Mesenchymal stem cell (in vitro differentiated cells and primary cell): ENCODE data around the gene KLK8.

Source experiments
- DNase-seq: peaks from one replicate; pipeline ENCODE4 v3.0.0-alpha.2; 2013
- H2AFZ ChIP-seq: one replicate; pipeline ENCODE4 v1.6.1; 2013; ENCODE audit warnings: low read depth, mild to moderate bottlenecking, control low read depth, inconsistent platforms, low read length, moderate library complexity
- H2AK5ac ChIP-seq: 2 replicates; pipeline ENCODE4 v1.6.1; 2013; ENCODE audit warnings: low read length, moderate library complexity, mild to moderate bottlenecking, inconsistent platforms; ENCODE audit not compliant: severe bottlenecking
- H2BK120ac ChIP-seq: one replicate; pipeline ENCODE4 v1.6.1; 2013; ENCODE audit warnings: low read depth, mild to moderate bottlenecking, inconsistent platforms, low read length, moderate library complexity
- H2BK12ac ChIP-seq, 2 experiments: one replicate each; pipeline ENCODE4 v1.6.1; 2013; ENCODE audit warnings: inconsistent platforms in 2 of 2, low read length in 2 of 2, mild to moderate bottlenecking in 2 of 2, moderate library complexity in 2 of 2, control low read depth in 1 of 2
- H2BK15ac ChIP-seq: one replicate; pipeline ENCODE4 v1.6.1; 2013; ENCODE audit warnings: mild to moderate bottlenecking, low read depth, inconsistent platforms; ENCODE audit not compliant: poor library complexity, severe bottlenecking
- H2BK5ac ChIP-seq: 2 replicates; pipeline ENCODE4 v1.6.1; 2013; ENCODE audit warnings: low read depth, mild to moderate bottlenecking, low read length, control low read depth, inconsistent platforms; ENCODE audit not compliant: poor library complexity, severe bottlenecking
- H3K14ac ChIP-seq, 2 experiments: one replicate each; pipeline ENCODE4 v1.6.1; 2013; ENCODE audit warnings: inconsistent platforms in 2 of 2, low read length in 2 of 2, control low read depth in 1 of 2, mild to moderate bottlenecking in 1 of 2, moderate library complexity in 1 of 2
- H3K18ac ChIP-seq, 2 experiments: one replicate each; pipeline ENCODE4 v1.6.1; 2013; ENCODE audit warnings: inconsistent platforms in 2 of 2, low read length in 2 of 2, control low read depth in 1 of 2, low read depth in 1 of 2, mild to moderate bottlenecking in 1 of 2
- H3K23ac ChIP-seq, 2 experiments: one replicate each; pipeline ENCODE4 v1.6.1; 2013; ENCODE audit warnings: inconsistent platforms in 2 of 2, low read length in 2 of 2, mild to moderate bottlenecking in 2 of 2, moderate library complexity in 2 of 2, control low read depth in 1 of 2
- H3K27ac ChIP-seq: 2 replicates; pipeline ENCODE4 v1.5.1; 2013; ENCODE audit warnings: mild to moderate bottlenecking, moderate library complexity, low read length, control low read depth, inconsistent platforms; ENCODE audit not compliant: poor library complexity, severe bottlenecking
- H3K27me3 ChIP-seq, 2 experiments: 2 replicates each; pipeline versions ENCODE4 v1.6.1 to v1.7.0; 2013; ENCODE audit warnings: low read length in 2 of 2, mild to moderate bottlenecking in 2 of 2, moderate library complexity in 2 of 2, control low read depth in 1 of 2, inconsistent platforms in 1 of 2; ENCODE audit not compliant: control insufficient read depth in 1 of 2, insufficient read depth in 1 of 2
- H3K36me3 ChIP-seq, 2 experiments: 2 replicates each; pipeline versions ENCODE4 v1.6.1 to v1.7.0; 2013; ENCODE audit warnings: low read length in 2 of 2, control low read depth in 1 of 2, inconsistent platforms in 1 of 2, low read depth in 1 of 2, mild to moderate bottlenecking in 1 of 2; ENCODE audit not compliant: insufficient read depth in 2 of 2, control insufficient read depth in 1 of 2
- H3K4ac ChIP-seq, 2 experiments: one replicate each; pipeline ENCODE4 v1.6.1; 2013; ENCODE audit warnings: inconsistent platforms in 2 of 2, low read length in 2 of 2, mild to moderate bottlenecking in 2 of 2, moderate library complexity in 2 of 2, control low read depth in 1 of 2, low read depth in 1 of 2
- H3K4me1 ChIP-seq: 2 replicates; pipeline ENCODE4 v1.6.1; 2013; ENCODE audit warnings: low read depth, low read length, control low read depth; ENCODE audit not compliant: control insufficient read depth, insufficient read depth
- H3K4me2 ChIP-seq: 2 replicates; pipeline ENCODE4 v1.6.1; 2013; ENCODE audit warnings: low read length, mild to moderate bottlenecking, inconsistent platforms; ENCODE audit not compliant: poor library complexity, severe bottlenecking
- H3K4me3 ChIP-seq, 2 experiments: 2 replicates each; pipeline versions ENCODE4 v1.5.1 to v1.7.0; 2013; ENCODE audit warnings: low read length in 2 of 2, mild to moderate bottlenecking in 2 of 2, control low read depth in 1 of 2, low read depth in 1 of 2; ENCODE audit not compliant: insufficient read depth in 1 of 2
- H3K79me1 ChIP-seq: replicated peaks from 2 replicates; pipeline ENCODE4 v1.6.1; 2013; ENCODE audit warnings: mild to moderate bottlenecking, control low read depth, low read length, inconsistent platforms; ENCODE audit not compliant: poor library complexity, severe bottlenecking
- H3K9ac ChIP-seq: 2 replicates; pipeline ENCODE4 v1.7.0; 2013; ENCODE audit warnings: mild to moderate bottlenecking, low read length, moderate library complexity
- H3K9me3 ChIP-seq: 2 replicates; pipeline ENCODE4 v1.7.0; 2013; ENCODE audit warnings: mild to moderate bottlenecking, low read length; ENCODE audit not compliant: control insufficient read depth
- H4K8ac ChIP-seq: one replicate; pipeline ENCODE4 v1.6.1; 2013; ENCODE audit warnings: inconsistent platforms, mild to moderate bottlenecking, low read length, moderate library complexity
- H4K91ac ChIP-seq: one replicate; pipeline ENCODE4 v1.6.1; 2013; ENCODE audit warnings: mild to moderate bottlenecking, low read length, inconsistent platforms
- WGBS: methylation state at CpG from one replicate; pipeline ENCODE4 v1.1.7; 2013; ENCODE audit warnings: mixed read lengths; 5-methylcytosine and 5-hydroxymethylcytosine counted together

KLK8 gene

GRCh38 chr19:50981587-50982146 lies 19.7 kb downstream of the KLK8 start:
- H3K4me1 ChIP-seq = no peaks in the 10 kb centered on the region
- H3K9ac ChIP-seq = no peak overlapping the region
- no peak overlapping the region for H3K23ac ChIP-seq
- no peaks in the 10 kb centered on the region for H3K79me1 ChIP-seq
- 61% methylated on average over 11 of the region's 11 CpGs for WGBS
- H2BK12ac ChIP-seq = no peak overlapping the region
- no peaks in the 10 kb centered on the region for H3K9me3 ChIP-seq
- no peak overlapping the region for H3K27ac ChIP-seq
- no peaks in the 10 kb centered on the region for H3K36me3 ChIP-seq
- H3K18ac ChIP-seq = no peak overlapping the region
- no peak overlapping the region for H3K4ac ChIP-seq
- H3K27me3 ChIP-seq = peaks cover 0 to 48% of the 10 kb centered on the region in 2 experiments
- no peak overlapping the region for H2AFZ ChIP-seq
- H4K91ac ChIP-seq = no peak overlapping the region
- no peak overlapping the region for H2BK15ac ChIP-seq
- H2BK5ac ChIP-seq = peak overlapping the region; percentile 24
- no peak overlapping the region for H3K4me2 ChIP-seq
- H2BK120ac ChIP-seq = no peak overlapping the region
- H3K4me3 ChIP-seq = no peak overlapping the region
- DNase-seq = no peak
- H4K8ac ChIP-seq = no peak overlapping the region
- H2AK5ac ChIP-seq = no peak overlapping the region
- H3K14ac ChIP-seq = no peak overlapping the region

GRCh38 chr19:50980208-50980607 lies 21.2 kb downstream of the KLK8 start:
- no peak overlapping the region for H2AFZ ChIP-seq
- H3K79me1 ChIP-seq = no peaks in the 10 kb centered on the region
- no peak overlapping the region for H2BK5ac ChIP-seq
- no peaks in the 10 kb centered on the region for H3K36me3 ChIP-seq
- no peak overlapping the region for H3K14ac ChIP-seq
- peaks cover 0 to 52% of the 10 kb centered on the region in 2 experiments for H3K27me3 ChIP-seq
- H3K9ac ChIP-seq = no peak overlapping the region
- no peak overlapping the region for H3K27ac ChIP-seq
- no peak for DNase-seq
- H3K23ac ChIP-seq = no peak overlapping the region
- peak overlapping the region; percentile 39 for H4K91ac ChIP-seq
- H3K9me3 ChIP-seq = no peaks in the 10 kb centered on the region
- WGBS = 58% methylated on average over 13 of the region's 13 CpGs
- H4K8ac ChIP-seq = no peak overlapping the region
- H2BK120ac ChIP-seq = no peak overlapping the region
- no peak overlapping the region for H3K18ac ChIP-seq
- no peak overlapping the region for H3K4me2 ChIP-seq
- no peaks in the 10 kb centered on the region for H3K4me1 ChIP-seq
- H3K4me3 ChIP-seq = no peak overlapping the region
- H2AK5ac ChIP-seq = no peak overlapping the region
- H3K4ac ChIP-seq = no peak overlapping the region
- no peak overlapping the region for H2BK12ac ChIP-seq
- no peak overlapping the region for H2BK15ac ChIP-seq

GRCh38 chr19:50979758-50980157 lies 21.6 kb downstream of the KLK8 start:
- H3K4me2 ChIP-seq = no peak overlapping the region
- no peak overlapping the region for H2BK120ac ChIP-seq
- no peak overlapping the region for H3K9ac ChIP-seq
- WGBS = 42% methylated on average over 8 of the region's 8 CpGs
- no peaks in the 10 kb centered on the region for H3K9me3 ChIP-seq
- no peak overlapping the region for H2BK12ac ChIP-seq
- H2AK5ac ChIP-seq = no peak overlapping the region
- H2BK5ac ChIP-seq = no peak overlapping the region
- no peak overlapping the region for H3K4ac ChIP-seq
- no peak overlapping the region for H4K8ac ChIP-seq
- no peaks in the 10 kb centered on the region for H3K79me1 ChIP-seq
- H3K27me3 ChIP-seq = peaks cover 0 to 48% of the 10 kb centered on the region in 2 experiments
- H3K27ac ChIP-seq = no peak overlapping the region
- no peak for DNase-seq
- H4K91ac ChIP-seq = no peak overlapping the region
- H3K36me3 ChIP-seq = no peaks in the 10 kb centered on the region
- no peak overlapping the region for H3K23ac ChIP-seq
- H3K4me3 ChIP-seq = no peak overlapping the region
- no peak overlapping the region for H3K14ac ChIP-seq
- H2AFZ ChIP-seq = no peak overlapping the region
- H2BK15ac ChIP-seq = no peak overlapping the region
- H3K18ac ChIP-seq = no peak overlapping the region
- H3K4me1 ChIP-seq = no peaks in the 10 kb centered on the region

GRCh38 chr19:50978772-50979390 lies 22.5 kb downstream of the KLK8 start:
- Histone ChIP-seq H2BK5ac (no peak overlapping the region), H2AFZ (no peak overlapping the region), H3K9me3 (no peaks in the 10 kb centered on the region), H2AK5ac (no peak overlapping the region), H3K4ac (no peak overlapping the region), H3K27ac (no peak overlapping the region), H3K4me2 (no peak overlapping the region), H4K8ac (no peak overlapping the region), H3K23ac (no peak overlapping the region), H4K91ac (no peak overlapping the region), H3K79me1 (no peaks in the 10 kb centered on the region), H3K9ac (no peak overlapping the region), H3K4me3 (no peak overlapping the region), H3K36me3 (no peaks in the 10 kb centered on the region), H3K14ac (no peak overlapping the region), H3K27me3 (peaks cover 0 to 45% of the 10 kb centered on the region in 2 experiments), H2BK12ac (no peak overlapping the region), H3K4me1 (no peaks in the 10 kb centered on the region), H3K18ac (no peak overlapping the region), H2BK120ac (no peak overlapping the region), H2BK15ac (no peak overlapping the region)
- 63% methylated on average over 5 of the region's 5 CpGs for WGBS
- no peak for DNase-seq
